ENCODE data around the gene TSPAN9.

TSPAN9 gene

DNA sequence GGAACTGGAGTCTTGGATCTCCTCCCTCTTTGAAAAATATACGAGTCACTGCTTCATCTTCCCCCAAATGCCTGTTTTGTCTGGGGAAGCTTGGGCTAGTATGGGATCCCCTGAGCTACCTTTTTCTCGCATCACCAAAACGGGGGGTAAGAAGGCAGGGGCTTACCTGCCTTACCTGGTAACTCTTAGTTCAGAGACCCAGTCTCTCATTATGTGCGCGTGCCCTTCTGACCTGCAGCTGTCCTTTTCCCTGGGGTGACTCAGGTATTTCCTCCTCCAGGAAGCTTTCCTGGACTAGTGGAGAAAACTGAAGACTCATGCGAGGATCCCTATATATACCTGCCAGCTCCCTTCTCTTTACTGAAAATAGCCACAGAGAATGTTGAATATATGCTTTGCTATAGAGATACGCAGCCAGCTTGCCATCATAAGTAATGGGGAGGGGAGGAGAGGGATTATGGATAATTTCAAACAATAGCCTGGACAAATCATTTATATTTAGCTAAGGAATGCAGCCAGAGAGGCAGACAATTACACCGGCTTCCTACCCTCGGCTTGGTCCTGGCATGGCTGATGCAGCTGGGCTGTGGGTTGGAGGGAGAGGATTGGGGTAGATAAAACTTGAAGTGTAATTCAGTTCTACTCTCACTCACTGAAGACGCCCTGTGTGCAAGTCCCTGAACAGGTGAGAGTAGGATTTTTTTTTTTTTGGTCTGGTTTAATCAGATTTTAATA is 1.1 kb downstream of the TSPAN9 start:
- DNase-seq = no peak

DNA sequence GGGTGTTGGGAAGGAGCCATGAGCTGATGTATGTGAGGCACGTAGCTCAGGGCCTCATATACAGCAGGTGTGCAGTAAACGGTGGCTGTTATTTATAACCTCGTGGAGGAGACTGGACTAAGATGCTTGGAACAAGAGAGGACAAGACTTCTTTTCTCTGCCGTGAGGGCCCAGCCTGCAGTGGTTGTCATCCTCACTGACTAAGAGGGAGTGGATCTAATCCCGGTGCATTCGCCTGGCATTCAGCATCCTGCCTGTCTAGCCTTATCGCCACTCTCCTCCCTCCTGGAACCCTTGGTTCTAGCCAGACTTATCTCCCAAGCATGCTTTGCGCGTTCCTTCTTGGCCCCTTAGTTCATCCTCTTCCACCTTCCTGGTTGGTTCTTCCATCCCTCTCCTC is 3.9 kb downstream of the TSPAN9 start:
- no peak for DNase-seq

DNA sequence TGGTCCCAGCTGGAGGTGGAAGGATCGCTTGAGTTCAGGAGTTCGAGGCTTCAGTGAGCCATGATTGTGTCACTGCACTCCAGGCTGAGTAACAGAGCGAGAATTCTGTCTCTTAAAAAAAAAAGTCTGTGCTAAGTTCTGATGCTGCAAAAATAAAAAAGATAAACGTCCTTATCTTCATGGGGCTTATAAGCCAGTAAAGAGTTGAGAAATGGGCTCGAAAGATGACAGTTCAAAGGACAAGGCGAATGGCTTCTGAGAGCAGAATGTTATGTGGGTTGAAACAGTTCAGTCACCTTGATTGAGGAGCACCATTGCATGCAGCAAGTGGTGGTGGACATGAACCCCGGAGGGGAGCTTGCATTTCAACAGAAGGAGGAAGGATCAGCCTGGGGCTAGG is 4.7 kb downstream of the TSPAN9 start:
- DNase-seq = no peak

DNA sequence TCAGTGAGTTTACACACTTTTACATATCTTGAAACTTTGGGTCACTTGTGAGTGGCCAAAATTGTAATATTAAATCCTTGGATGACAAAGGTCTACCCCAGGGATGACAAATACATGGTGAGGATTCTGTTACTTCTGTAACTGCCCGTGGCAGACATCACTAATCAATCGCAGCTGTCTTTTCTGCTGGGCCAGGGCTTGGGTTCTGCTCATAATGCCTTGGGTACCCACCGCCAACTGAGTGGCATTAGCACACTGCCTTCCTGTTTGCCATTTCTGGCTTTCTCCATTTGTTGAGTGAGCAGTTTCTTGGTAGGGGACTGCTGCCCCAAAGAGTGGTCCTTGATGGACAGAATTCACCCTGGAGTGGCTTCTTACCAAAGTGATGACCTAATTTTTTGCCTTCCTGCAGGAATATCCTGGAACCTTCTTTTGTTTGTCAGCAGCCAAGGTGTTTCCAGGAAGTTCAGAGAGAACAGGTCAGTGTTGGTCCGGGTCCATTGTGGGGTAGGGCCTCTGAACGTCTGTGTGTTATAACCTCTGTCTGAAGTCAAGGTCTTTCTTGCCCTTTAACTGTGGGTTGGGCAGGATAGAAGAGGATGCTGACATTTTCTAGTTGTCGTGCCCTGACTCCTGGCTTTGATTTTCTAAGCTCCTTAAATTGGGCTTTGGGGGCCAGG is 6.2 kb downstream of the TSPAN9 start:
- DNase-seq = no peak

DNA sequence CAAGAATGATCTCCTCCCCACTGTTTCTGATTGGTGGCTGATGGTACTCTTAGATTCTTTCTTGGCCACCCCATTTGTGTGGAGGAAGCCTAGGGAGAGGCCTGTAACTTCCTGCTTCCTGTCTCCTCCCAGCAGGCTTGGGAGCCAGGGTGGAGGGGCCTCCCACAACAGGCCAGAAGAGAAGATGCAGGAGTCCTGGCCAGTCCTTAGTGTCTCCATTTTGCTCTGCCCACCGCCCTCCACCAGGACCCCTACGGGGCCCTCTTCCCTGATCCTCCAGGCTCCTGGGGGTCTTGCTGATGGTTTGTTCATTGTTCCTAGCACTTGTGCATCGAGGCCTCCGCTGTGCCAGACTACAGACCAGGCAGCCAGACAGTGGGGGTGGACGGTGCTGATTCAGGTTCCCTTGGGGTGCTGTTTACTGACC is 6.8 kb downstream of the TSPAN9 start:
- DNase-seq = no peak

DNA sequence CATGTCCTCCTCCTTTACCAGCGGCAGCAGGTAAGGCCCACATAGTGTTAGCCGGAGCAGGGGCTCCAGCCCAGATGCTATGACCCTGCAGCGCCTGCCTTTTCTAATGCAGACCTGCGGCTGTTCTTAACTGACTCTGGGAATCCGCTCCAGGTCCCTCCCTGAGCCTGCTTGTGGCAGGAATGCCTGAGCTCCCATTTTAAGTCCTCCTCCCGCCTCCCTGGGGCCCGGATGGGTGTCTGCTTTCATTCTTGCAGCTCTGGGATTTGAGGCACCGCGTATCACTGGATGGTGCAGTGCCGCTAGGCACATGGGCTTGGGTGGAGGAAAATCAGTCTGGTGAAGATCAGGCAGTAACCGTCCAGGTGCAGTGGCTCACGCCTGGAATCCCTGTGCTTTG is 7.6 kb downstream of the TSPAN9 start:
- no peak for DNase-seq

DNA sequence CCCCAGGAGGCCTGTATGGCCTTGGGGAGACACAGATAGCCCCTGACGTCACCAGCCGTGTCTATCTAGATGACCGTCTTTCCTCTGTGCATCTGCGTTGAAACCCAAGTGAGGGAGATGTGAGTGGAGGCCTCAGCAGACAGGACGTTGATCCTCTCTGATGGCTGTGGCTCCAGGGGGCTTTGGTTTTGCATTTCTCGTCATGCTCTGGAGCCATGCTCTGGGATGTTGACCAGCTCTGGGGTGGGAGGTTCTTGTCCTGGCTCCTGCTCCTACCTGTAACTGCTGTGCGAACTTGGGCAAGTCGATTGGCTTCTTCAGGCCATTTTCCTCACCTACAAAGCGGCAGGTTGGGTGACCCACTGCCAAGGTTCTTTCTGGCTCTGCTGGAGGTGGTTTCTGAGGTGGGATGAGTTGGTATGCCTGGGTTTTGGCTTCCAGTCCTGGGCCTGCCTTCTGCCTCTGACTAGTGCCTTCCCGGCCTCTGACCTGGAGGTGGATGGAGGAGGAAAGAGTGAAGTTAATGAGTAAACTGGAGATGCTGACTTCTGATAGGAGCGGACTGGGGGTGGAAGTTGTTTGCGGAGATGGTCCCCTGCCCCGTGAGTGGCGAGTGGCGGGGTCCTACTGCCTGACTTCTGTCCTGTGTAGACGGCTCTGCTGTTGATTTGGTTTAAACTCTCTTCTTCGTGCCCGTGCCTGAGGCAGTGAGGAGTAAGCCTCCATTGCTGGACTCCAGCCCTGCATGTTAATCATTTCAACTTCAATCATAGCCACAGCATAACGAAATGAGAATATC is 8.4 kb downstream of the TSPAN9 start:
- no peak for DNase-seq

DNA sequence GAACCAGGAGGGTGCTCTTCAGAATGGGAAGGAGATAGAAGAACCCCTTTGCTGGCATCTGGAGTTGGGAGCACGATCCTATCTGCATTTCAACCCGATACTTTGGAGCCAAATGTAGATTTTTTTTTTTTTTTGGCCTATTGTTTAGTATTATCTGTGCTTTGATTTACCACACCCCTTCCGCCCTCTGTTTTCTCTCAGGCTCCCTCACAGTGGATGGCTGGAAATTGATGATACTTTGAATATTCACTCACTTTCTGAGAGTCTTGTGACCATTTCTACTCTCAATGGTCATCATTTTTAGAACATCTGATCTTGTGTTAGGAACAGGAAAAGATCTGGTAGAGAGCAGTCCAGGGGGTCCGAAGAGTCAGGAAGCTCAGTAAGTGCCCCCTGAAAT is 9.0 kb downstream of the TSPAN9 start:
- no peak for DNase-seq

DNA sequence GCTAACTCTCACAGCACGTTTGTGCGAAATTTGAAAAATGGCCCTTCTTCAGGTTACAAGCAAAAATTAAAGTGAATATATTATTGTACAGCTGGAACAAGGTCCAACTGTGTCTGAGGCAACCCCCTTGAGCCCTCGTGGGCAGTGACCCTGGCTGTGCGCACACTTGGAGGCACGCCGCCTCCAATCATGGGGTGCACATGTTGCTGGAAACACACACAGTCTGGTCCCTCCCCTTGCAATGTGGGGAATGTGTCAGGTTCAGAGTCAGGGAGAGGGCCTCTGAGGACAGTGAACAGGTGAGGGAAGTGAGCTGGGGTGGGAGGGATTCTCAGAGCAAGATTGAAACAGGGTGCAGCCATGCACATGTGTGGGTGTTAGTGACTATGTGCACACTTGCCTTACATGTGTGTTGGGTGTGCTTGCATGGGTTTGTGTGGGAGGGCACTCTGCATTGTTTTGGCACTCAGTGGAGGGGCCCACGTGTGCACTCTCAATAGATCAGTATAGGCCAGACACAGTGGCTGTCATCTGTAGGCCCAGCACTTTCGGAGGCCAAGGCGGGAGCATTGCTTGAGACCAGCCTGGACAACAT is 9.6 kb downstream of the TSPAN9 start:
- DNase-seq = no peak

DNA sequence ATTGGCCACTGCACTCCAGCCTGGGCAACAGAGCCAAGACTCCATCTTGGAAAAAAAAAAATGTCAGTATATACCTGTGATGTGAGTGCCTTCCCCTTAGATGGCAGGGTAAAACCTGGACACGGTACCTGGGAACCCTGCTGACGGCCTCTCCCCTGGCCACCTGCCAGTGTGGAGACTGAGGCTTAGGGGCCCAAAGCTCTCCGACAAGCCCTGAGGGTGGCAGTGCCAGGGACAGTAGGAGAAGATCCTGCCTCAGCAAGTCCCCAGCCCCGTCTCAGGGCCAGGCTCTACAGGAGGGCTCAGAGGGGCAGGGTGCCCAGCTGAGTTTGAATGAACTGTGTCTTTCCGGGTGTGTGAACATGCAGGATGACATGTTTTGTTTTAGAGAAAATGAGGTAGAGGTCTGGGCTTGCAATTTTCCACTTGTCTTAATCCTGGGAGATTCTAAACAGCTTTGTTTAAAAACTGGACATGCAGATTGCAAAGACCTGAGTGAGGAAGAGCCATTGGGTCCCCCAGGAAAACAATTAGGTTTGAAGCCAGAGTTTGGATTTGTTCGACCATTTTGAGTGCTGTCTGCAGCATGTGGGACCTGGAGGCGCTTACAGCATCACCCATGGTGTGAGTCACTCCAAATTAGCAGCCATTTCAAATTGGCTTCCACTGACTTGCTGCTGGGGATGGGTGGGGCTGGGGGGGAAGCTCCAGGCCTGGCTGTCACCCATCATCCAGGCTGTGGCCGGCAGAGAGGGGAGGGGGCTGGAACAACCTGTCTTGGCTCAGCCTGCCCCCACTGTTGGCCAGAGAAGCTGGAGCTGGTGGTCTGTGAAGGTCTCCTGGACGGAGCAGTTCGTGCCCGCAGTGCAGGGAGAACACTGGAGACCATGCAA is 10.8 kb downstream of the TSPAN9 start:
- DNase-seq = no peak

DNA sequence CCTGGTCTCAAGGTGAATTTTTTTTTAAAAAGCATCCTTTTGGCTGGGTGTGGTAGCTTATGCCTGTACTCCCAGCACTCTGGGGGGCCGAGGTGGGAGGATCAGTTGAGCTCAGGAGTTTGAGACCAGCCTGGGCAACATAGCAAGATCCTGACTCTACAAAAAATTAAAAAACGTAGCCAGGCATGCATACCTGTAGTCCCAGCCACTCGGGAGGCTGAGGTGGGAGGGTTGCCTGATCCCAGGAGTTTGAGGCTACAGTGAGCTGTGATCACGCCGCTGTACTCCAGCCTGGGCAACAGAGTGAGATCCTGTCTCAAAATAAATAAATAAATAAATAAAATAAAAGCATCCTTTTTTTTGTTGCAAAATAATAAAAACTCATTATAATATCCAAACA is 12.4 kb downstream of the TSPAN9 start:
- no peak for DNase-seq

DNA sequence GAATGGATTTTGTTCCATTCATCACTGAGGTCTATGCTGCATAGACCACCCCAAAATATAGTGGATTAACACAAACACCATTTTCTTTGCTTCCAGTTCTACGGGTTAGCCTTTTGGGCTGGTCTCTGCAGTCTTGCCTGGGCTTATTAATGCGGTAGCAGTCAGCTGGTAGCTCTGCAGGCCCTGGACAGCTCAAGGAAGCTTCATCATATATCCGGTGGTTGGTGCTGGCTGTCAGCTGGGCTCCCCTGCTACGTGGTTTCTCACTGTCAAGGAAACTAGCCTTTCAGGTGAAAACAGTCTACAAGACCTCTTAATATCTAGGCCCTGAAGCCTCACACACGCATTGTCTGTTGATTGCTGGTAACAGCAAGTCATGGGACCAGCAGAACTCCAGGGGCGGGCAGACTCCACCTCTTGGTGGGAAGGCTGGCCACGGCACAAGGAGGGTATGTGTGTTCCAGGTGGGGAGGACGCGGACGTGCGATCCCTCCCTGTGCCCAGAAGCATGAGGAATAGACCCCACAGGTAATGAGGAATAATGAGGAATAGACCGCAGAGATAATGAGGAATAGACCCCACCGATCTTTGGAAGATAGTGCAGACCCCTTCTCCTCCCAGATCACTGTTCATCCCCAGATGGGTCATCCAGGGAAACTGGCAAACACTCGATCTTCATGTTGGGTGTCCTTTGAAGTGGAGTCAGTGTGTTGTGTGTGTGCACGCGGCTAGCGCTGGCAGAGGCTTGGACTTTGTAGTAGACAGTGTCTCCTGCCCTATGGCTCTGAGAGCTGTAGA is 13.3 kb downstream of the TSPAN9 start:
- no peak for DNase-seq

DNA sequence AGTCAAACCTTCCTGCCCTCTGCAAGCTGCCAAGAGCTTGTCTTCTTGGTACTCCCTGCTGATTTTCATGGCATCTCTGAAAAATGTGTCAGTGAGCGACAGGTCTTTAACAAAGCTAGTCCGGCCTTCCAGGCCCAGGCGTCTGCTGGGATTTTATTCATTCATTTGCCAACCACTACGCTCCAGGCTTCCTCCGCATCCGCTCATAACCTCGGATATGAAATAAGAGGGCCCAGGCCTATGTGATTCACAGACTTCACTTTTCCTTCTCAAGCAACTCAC is 13.8 kb downstream of the TSPAN9 start:
- no peak for DNase-seq

DNA sequence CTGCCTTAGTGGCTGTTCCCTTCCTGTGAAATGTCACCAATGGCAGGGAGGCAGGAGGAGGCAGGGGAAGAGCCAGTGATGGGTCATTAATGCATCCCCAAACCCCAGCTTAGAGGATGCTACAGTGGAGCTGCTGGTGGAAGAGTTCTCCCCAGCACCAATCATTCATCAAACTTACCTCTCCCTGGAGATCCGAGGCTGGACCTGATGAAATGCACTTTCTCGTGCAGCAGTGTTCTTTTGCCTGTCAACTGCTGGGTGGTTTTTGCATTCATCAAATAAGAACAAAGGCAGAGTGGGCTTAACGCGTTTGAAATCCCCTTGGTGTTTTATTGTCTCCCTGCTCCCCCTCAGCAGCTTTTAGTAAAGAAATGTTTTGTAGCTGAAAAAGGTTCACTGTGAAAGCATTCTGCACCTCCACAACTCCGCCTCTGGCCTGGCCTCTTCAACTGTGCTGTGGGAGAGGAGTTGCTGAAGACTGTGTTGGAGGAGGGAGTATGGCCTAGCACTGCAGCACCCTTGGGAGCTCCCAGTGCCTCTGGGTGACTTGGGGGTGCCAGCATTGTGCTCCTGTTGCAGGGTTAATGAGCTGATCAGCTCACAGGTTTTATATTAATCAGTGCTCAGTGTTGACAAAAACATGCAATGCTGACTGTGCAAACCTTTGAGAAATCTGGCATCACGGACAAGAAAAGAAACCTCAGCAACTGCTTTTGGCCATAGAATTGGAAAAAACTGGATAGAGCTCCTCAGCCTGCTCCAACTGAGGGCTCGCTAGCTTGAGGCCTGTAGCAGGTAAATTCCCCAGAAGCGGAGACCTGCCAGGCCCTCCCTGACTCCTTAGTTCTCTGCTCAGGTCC is 14.4 kb downstream of the TSPAN9 start:
- DNase-seq = no peak

DNA sequence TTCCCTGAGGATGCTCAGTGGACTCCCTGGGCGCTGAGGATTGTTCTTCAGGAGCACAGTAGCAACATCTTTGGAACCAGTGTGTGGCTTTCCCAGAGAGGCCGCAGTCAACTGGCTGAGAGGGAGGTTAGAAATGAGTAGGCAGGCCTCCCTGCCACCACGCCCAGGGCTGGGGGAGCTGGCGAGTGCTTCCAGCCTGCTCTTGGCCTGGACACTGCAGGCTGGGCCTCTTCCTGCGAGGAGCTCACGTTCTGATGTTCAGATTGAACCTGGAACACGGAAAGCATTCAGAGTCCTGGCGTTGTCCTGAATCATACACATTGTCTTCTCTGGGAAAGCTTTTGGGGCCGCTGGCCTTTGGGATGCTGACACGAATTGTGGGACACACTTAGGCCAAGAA is 15.6 kb downstream of the TSPAN9 start:
- DNase-seq = no peak

DNA sequence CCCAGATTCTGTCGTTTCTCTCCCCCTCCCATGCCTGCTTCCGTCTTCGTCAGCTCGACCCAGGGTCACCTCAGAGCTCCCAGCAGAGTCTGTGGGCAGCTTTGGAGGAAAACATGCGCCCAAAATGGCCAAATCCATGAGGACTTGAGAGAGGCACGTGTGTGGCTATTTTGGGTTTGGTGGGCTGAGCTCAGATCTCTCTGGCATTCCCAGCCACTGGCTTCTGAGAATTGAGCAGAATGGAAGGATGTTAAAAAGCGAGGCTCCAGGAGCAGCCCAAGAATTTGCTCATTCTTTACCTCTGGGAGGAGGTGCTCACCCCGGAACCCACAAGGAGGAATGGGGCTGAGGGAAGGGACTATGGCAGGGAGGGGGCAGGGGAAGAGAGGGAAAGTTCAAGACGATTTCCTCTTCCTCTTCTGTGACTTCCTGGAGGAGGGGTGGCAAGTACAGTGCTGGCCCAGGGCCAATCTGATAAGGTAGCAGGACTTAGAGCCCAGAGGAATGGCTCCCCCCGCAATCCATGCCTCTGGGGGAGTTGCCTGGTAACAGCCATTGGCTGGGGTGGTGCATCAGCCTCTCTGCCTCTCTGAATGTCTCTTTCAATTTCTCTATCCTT is 20.1 kb downstream of the TSPAN9 start:
- no peak for DNase-seq

DNA sequence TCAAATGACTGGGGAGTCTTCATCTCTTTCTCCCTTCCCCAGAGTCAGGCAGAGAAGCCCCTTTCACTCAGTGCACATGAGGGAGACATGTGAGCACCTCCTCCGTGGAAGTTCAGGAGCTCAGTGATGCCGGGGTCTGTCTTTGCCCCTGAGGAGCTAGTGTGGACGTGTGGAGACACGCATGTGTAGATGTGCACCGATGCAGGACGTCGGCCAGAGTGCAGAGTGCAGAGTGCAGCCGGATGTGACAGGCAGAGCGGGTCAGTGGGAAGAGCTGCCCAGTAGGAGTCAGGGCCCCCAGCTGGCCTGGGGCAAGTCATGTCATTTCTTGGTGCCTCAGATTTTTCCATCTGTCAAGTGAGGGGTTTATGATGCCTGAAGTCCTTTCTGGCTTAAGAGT is 20.7 kb downstream of the TSPAN9 start:
- DNase-seq = no peak

DNA sequence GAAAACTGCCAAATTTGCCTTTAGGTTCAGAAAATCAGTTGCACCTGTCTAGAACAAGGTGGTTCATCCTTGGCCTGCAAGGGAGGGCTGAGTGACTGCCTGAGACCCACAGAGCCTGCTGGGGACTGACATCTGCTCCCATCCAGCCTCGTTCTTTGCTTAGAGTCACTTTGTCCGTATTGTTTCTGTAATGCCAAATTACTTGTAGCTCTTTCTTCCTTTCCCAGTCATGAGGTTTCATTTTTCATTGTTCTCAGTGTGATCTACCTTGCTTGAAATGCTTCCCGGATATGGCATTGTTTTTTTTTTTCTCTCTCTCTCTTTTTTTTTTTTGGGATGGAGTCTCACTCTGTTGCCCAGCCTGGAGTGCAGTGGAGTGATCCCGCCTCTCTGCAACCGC is 21.3 kb downstream of the TSPAN9 start:
- DNase-seq = no peak

DNA sequence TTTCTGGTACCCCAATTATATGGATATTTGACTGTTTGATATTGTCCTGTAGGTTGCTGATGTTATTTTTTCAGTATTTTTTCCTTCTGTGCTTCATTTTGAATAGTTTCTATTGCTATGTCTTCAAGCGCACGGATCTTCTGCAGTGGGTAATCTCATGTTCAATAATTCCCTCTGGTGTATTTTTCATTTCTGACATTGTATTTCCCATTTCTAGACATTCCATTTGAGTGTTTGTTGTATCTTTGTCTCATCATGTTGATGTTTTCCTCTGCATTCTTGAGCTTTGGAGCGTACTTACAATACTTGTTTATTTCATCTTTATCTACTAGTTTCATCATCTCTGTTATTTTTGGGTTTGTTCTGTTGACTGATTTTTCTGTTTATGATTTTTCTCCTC is 22.0 kb downstream of the TSPAN9 start:
- DNase-seq = no peak

DNA sequence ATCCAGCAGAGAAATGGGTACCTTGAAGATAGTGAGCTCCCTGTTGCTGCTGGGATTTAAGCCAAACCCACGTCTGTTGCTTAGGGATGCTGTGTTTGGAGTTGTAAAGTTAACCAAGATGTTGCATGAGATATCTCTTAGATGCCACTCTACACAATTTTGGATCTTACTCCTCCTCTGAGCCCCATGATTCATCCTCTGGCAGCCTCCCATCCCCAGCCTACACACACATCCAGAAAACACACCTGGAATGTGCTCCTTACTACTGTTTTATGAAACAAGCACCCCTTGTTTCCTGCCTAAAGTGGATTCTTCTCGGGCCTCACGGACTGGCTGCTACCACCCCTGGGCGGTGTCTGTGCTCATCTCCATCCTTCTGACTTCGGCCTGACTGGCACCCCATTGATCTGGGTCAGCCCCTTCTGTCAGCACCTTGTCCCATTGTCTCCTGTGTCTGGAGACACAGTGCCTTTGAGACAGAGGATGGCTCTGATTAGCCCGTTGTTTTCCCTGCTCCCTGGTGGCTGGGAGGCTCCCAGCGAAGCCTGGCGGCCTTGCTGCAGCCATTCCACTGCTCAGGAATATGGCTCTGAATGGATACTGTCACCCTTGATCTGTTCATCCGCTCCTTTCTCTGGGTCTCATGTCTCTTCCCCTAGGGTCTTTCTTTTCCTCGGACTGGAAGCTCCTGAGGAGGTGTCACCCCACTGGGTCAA is 24.3 kb downstream of the TSPAN9 start:
- DNase-seq = no peak
